Adipocyte (in vitro differentiated cells): ENCODE data around the gene WIPF3.

Source experiments
- DNase-seq: peaks from one replicate; pipeline ENCODE4 v3.0.0-alpha.2; 2015; ENCODE audit warnings: low read depth
- H3K27me3 ChIP-seq: replicated peaks from 2 replicates; pipeline ENCODE4 v1.7.0; 2013; ENCODE audit warnings: mild to moderate bottlenecking, low read length, moderate library complexity; ENCODE audit not compliant: control insufficient read depth, insufficient read depth
- H3K36me3 ChIP-seq: 2 replicates; pipeline ENCODE4 v1.7.0; 2013; ENCODE audit warnings: low read length, mild to moderate bottlenecking, moderate library complexity; ENCODE audit not compliant: control insufficient read depth, insufficient read depth, severe bottlenecking
- H3K4me1 ChIP-seq: 2 replicates; pipeline ENCODE4 v1.7.0; 2013; ENCODE audit warnings: mild to moderate bottlenecking, low read length, moderate library complexity; ENCODE audit not compliant: control insufficient read depth, insufficient read depth
- H3K4me3 ChIP-seq: 2 replicates; pipeline ENCODE4 v1.7.0; 2013; ENCODE audit warnings: mild to moderate bottlenecking, low read length, moderate library complexity
- H3K9ac ChIP-seq: 2 replicates; pipeline ENCODE4 v1.7.0; 2013; ENCODE audit warnings: mild to moderate bottlenecking, low read length, moderate library complexity
- H3K9me3 ChIP-seq: 2 replicates; pipeline ENCODE4 v1.7.0; 2013; ENCODE audit warnings: mild to moderate bottlenecking, low read length, moderate library complexity; ENCODE audit not compliant: control insufficient read depth

WIPF3 gene

DNA sequence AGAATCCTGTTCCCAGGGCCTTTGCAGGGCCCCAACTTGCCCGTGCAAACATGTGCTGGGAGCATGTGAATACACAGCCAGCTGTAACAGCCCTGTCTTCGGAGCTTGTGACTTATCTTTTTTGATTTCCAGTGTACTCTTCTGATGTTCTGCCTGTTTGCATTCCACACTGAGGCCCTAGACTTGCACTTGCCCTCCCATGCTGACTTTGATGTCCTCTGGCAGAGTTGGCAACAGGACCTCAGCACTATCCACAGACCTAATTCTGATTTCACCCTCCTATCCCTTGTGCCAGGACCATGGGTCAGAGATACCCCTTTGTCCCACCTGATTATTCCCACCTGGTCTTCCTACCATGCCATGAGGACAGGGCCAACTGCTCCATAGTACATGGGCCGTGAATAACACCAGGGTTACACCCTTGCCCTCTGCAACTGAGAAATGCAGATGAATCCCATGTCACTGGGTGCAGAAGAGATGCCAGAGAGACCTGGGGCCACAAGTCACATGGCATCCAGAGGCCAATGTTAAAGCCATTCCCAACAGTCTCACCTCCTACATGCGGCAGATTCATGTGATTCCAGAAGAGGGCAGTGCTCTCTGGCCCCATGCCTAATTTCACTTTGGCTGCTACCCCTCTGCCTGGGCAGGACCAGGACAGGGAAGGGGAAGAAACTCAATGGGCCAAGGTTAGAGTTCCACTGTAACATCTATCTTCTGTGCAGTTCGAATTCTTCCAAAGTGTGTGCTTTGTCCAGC is 140.3 kb downstream of the WIPF3 start:
- peaks cover 88% of the 10 kb centered on the region for H3K36me3 ChIP-seq
- DNase-seq: peak; percentile 16

DNA sequence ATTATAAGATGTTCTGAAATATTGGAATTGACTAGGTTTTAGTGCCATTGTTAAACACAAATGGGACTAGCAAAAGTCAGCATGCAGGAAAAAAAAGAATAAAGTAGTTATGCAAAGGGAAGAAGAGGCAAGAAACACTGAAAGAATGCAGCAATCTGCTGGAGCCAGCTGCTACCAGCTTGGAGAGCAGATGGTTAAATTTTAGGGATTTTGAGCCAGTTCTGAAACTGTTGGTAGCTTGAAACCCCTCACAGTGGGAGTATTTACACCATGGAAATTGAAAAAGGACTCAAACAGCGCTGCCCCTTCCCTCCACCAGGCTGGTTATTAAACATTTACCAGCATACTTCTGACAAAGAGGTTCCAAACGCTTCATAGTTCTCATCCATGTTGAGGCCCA is 142.3 kb downstream of the WIPF3 start:
- H3K36me3 ChIP-seq: peaks cover 81% of the 10 kb centered on the region

More for the DNA sequence above, 140.3 kb downstream of the WIPF3 start:
- Histone ChIP-seq H3K4me1 (no peaks in the 10 kb centered on the region), H3K9ac (no peak overlapping the region), H3K4me3 (no peak overlapping the region), H3K27me3 (no peaks in the 10 kb centered on the region), H3K9me3 (no peaks in the 10 kb centered on the region)

GRCh38 chr7:29950480-29950879 is 144.2 kb downstream of the WIPF3 start:
- Histone ChIP-seq H3K4me1 (peaks cover 17% of the 10 kb centered on the region), H3K9me3 (no peaks in the 10 kb centered on the region), H3K27me3 (no peaks in the 10 kb centered on the region), H3K9ac (no peak overlapping the region), H3K36me3 (peaks cover 75% of the 10 kb centered on the region), H3K4me3 (no peak overlapping the region)
- DNase-seq: no peak

More for the DNA sequence above, 142.3 kb downstream of the WIPF3 start:
- Histone ChIP-seq H3K4me1 (peaks cover 7% of the 10 kb centered on the region), H3K27me3 (no peaks in the 10 kb centered on the region), H3K9ac (no peak overlapping the region), H3K9me3 (no peaks in the 10 kb centered on the region), H3K4me3 (no peak overlapping the region)
- DNase-seq: no peak

DNA sequence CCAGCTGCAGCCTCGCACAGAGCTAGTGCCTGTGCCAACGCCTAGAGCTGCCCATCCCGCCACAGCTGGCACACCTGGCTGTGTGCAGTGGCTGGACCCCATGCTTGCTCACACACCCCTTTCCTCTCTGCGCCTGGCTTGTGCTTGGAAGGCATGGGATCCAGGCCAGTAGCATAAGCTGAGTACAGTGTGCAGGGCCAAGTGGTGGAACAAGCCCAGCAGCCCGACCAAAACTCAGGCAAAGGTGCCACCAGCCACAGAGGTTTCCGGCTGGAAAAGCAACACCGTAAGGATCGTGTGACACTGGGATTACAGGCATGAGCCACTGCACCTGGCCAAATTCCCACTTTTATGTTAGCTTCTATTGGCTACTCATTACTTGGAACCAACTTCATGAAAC is 144.9 kb downstream of the WIPF3 start:
- Histone ChIP-seq H3K9me3 (no peaks in the 10 kb centered on the region), H3K4me3 (no peak overlapping the region), H3K9ac (no peak overlapping the region), H3K36me3 (peaks cover 69% of the 10 kb centered on the region), H3K27me3 (no peaks in the 10 kb centered on the region), H3K4me1 (peaks cover 18% of the 10 kb centered on the region)
- DNase-seq: no peak

DNA sequence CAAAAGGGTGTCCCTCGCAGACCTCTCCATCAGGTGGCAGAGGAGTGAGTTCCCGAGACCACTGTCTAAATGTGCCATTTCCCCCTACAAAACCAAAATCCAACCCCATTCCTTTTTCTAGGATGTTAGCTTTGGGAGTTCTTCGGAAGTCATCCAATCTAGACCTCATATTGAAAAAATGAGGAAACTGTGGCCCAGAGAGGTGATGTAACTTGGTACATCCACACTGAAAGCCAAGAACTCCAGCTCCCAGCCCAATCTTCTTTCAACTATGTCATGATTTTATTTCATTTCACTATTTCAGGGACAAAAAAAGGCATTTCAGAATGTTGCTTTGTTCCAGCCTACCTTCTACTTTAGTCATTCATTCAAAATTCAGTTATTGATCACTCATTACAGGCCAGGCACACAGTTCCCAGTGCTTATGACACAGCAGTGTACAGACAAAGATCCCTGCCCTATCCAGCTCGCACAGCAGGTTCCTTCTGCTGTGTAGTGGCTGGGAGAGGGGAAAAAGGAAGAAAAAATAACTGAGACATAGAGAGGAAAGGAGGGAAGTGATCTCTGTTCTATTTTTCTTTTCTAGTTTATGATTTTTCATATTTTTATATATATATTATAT is 147.5 kb downstream of the WIPF3 start:
- Histone ChIP-seq H3K4me3 (no peak overlapping the region), H3K36me3 (peaks cover 52% of the 10 kb centered on the region), H3K9me3 (no peaks in the 10 kb centered on the region), H3K27me3 (no peaks in the 10 kb centered on the region), H3K9ac (peak overlapping the region; percentile 62), H3K4me1 (peaks cover 29% of the 10 kb centered on the region)
- DNase-seq: peak; percentile 42

DNA sequence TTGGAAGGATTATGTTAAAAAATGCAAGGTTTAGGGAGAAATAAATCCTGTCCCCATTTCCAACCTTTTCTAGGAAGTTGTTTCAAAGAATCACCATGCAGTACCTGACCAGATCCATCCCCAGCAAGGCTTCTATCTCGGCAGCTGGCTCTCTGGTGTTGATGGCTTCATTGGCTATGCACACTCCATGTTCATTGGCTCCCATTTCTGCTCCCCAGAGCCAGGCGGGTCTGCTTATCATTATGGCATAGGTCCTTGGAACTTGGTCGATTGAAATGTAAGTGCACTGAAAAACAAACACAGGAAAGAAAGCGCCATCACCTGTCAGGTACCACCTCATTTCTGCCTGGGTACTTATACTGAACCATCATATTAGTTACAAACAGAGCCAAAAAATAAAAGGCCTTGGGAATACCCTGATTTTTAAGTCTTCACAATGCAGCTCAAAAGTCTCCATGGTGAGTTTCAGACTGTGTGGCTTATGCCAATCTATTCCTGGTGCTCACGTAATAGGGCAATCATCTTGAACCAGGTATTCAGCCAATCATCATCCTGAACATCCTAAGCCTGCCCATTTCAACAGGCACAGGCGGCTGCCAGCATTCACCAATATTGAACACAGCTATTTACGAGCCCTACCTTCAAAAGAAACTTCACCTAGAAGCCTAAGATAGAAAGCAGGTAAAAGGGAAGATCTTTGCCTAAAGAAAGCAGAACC is 148.9 kb downstream of the WIPF3 start:
- Histone ChIP-seq H3K4me3 (no peak overlapping the region), H3K4me1 (peaks cover 29% of the 10 kb centered on the region), H3K9me3 (no peaks in the 10 kb centered on the region), H3K9ac (no peak overlapping the region), H3K27me3 (no peaks in the 10 kb centered on the region), H3K36me3 (peaks cover 44% of the 10 kb centered on the region)
- DNase-seq: no peak

DNA sequence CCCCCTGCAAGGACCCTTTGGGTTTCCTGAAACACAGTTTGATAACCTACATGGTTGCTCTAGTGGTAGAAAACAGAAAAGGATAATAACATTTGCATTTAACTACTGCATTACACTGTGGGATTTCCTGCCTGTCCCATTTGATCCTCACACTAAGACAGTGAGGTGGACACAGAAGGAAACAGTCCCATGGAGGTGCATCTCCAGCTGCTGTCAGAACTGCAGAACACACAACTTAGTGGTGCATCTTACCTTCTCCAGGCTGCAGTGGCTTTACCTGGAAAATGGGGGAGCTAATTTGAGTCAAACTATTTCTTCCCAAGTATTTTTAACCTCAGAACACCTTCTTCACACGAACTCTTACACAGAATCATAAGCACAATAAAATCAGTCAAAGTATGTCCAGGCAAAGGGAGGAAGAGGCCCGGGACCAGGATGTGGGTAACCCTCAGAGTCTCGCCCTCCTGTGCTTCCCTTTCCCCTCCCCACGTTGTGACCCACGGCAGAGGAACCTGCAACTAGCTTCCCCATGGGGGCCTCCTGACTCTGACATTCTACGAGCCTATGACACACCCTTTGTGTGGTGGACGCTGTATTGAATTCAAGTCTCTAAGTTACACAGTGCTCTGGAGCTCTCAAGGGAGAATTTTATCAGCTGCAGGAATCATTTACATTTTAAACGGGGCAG is 149.6 kb downstream of the WIPF3 start:
- H3K4me1 ChIP-seq: peaks cover 29% of the 10 kb centered on the region
- DNase-seq: no peak
- H3K36me3 ChIP-seq: peaks cover 37% of the 10 kb centered on the region
- no peaks in the 10 kb centered on the region for H3K9me3 ChIP-seq
- H3K4me3 ChIP-seq: no peak overlapping the region
- no peaks in the 10 kb centered on the region for H3K27me3 ChIP-seq
- peak overlapping the region; percentile 4 for H3K9ac ChIP-seq

- peaks cover 31% of the 10 kb centered on the region for H3K36me3 ChIP-seq
- H3K27me3 ChIP-seq: no peaks in the 10 kb centered on the region
- no peaks in the 10 kb centered on the region for H3K9me3 ChIP-seq
- DNase-seq: no peak
- H3K4me3 ChIP-seq: no peak overlapping the region
- no peak overlapping the region for H3K9ac ChIP-seq
- H3K4me1 ChIP-seq: peaks cover 29% of the 10 kb centered on the region
Measured at GRCh38 chr7:29956487-29956836, 150.2 kb downstream of the WIPF3 start.

DNA sequence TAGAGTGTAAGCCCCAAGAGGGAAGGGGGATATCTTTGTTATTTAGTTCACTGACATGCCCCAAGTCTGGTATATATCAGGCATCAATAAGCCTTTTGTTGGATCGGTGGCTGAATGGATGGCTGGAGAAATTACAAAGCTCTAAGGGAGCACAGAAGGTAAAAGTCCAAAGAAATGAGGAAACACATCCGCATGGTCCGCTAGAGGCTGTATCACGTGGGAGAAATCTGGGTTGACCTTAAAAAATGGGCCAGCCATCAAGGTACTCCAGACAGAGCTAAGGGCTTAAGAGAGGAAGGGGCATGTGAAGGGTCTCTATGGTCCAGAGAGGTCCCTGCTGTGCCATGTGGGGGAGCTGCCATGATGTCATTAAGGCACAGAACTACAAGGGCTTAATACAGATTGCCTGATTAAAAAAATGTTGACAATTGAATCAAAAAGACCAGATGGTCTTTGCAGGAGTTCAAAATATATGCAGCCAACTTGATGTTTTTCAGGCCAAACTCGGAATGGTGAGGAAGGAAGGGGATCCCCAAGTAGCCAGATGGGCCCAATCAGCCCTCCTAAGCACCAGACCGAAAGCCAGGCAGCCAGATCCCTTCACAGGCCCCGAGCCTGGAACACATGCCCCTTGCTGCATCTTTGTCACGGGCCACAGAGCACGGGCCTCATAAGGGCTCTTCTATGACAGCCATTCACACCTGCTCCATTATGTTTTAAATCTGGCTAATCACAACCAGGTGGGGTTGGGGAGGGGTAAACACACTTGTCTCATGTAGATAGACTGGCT is 151.4 kb downstream of the WIPF3 start:
- peaks cover 21% of the 10 kb centered on the region for H3K36me3 ChIP-seq
- no peak overlapping the region for H3K4me3 ChIP-seq
- no peaks in the 10 kb centered on the region for H3K27me3 ChIP-seq
- no peaks in the 10 kb centered on the region for H3K9me3 ChIP-seq
- no peak for DNase-seq
- peaks cover 29% of the 10 kb centered on the region for H3K4me1 ChIP-seq
- peak overlapping the region; percentile 16 for H3K9ac ChIP-seq

DNA sequence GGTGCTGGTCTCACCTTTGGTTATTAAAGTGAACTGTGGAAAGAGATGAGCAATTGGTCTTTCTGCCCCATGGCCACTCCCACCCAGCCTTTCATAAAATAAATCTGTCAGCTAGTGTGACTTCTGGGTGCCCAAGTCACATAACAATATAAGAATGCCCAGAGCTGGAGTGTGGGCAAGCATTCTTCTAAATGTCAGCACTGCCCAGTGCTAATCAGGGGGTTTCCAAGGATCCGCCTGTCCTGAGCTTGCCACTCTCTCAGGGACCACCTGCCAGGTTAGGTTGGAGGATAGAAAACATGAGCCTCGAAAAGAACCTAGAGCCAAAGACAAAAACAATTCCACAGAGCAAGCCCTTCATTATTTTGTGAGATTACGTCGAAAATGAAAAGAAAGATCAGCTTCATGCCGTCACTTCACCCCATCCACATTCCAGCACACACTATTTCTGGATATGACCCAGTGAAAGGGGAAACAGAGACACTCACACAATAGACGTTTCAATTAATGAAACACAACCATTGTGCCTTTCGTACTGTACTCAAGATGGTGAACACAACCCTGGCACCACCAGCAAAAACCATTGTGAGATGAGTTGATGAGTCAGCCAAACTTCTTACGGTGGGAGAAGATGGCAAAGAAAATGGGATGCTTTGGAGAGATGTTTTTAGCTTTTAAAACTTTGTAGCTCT is 152.5 kb downstream of the WIPF3 start:
- peaks cover 19% of the 10 kb centered on the region for H3K36me3 ChIP-seq
- DNase-seq: no peak
- no peak overlapping the region for H3K9ac ChIP-seq

More for the DNA sequence above, 152.5 kb downstream of the WIPF3 start:
- Histone ChIP-seq H3K9me3 (no peaks in the 10 kb centered on the region), H3K4me1 (peaks cover 20% of the 10 kb centered on the region), H3K27me3 (no peaks in the 10 kb centered on the region), H3K4me3 (no peak overlapping the region)
